ENCODE data around the gene CRYAA.
A peak's percentile ranks its signal among the peaks of the same experiment; 100 is the strongest.

Gene CRYAA

DNA sequence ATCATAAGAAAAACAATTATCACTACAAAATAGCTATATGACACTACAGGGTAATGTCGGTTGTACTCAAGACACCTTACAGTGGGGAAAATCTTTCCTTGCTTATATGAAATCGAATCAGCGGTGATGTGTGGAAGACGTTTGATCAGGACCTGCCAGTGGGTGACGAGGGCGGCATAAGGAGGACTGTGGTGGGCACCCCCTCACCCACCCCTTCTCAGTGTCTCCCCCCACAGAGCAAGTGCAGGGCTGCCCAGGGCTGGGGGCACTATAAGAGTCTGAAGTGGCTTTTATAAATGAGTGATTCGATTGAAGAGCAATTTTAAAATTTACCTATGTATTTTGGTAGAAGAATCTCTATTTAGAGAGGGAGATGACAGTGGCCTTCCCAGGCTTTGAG lies 35.8 kb downstream of the CRYAA start:
- no peak for DNase-seq

DNA sequence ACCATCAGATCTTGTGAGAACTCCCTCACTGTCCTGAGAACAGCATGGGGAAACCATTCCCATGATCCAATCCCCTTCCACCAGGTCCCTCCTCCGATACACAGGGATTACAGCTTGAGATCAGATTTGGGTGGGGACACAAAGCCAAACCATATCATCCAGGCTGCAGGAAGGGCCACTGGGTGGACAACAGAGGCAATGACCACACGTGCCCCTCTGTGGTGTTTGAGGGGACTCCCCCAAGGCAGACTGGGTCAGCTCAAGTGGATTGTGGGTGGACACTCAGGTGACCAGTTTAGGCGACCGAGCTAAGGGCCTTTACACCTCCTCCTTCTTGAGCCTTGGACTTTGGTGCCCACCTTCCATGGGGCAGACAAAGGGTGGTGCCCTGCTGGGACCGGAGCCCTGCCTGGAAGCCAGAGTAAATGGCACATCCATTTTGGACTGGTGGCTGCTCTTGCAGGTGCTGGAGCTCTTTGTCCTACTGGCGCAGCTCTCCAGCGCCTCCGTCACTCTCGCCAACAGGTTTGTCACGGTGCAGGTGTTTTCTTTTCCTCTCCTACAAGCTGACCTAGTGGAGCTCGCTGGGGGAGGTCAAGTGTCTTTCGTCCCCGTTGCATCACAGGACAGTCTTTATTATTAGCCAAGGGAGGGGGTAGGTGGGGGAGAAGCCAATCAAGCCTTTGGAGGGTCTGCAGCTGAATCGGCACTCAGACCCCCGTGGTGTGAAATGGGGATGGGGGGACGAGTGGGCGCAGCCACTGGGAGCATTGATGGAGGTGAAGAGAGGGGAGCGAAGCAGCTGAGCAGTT lies 37.6 kb downstream of the CRYAA start:
- peak; percentile 26 for DNase-seq

DNA sequence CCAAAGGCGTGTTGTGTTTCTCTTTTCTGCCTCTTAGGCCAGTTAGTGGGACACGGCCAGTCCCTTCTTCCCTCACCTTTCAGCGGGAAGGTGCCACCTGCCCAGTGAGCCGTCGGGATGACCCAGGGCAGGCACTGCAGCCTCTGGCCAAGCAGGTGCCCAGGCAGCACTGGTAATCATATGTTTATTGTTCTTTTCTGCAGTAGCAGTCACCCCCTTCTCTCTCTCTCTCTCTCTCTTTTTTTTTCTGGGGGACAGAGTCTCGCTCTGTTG lies 38.2 kb downstream of the CRYAA start:
- no peak for DNase-seq

DNA sequence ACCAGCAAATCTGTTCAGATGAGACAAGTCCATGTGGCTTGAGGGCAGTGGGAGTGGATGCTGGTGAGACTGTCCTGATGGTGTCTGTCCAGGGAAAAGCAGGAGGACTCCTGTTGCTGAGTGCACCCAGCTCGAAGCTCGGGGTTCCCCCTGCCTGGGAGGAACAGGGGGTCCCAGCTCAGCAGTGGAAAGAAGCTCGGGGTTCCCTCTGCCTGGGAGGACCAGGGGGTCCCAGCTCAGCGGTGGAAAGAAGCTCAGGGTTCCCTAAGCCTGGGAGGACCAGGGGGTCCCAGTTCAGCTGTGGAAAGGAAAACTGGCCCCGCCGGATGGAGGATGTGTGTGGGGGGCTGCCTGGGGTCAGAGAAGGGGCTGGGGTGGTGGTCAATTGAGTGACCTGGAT lies 39.1 kb downstream of the CRYAA start:
- DNase-seq, result no peak

DNA sequence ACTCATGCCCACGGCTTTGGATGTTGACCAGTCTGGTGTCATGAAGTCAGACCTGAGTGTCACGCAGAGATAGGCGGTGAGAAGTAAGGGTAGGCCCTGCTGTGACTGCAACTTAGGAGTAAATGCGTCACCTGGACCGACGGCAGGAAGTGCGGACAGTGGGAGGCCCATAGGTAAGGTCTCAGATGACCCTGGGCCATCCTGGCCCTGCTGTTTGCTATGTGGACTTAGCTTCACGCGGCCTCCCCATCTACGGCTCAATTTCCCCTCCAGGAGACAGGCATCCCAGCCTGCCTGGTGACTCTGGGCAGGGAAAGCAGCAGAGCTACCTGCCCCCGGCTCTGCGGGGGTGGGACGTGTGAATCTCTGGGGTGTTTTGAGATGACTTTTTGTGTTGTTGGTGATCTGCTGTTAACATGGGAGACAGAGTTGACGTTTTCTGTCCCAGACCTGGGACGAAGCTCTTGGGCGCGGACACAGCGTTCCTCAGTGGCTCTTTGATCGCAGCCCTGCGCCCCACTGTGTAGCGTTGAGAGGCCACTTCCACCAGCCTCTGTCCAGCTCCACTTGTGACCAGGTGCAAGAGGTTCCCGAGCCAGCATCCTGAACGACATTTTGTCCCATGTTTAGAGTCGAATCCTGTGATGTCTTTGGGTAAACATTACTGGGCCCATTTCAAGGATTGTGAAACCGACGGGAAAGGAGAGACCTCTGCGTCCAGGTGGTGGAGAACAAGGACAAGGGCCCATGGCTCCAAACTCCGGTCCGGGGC lies 39.9 kb downstream of the CRYAA start:
- DNase-seq, result no peak

DNA sequence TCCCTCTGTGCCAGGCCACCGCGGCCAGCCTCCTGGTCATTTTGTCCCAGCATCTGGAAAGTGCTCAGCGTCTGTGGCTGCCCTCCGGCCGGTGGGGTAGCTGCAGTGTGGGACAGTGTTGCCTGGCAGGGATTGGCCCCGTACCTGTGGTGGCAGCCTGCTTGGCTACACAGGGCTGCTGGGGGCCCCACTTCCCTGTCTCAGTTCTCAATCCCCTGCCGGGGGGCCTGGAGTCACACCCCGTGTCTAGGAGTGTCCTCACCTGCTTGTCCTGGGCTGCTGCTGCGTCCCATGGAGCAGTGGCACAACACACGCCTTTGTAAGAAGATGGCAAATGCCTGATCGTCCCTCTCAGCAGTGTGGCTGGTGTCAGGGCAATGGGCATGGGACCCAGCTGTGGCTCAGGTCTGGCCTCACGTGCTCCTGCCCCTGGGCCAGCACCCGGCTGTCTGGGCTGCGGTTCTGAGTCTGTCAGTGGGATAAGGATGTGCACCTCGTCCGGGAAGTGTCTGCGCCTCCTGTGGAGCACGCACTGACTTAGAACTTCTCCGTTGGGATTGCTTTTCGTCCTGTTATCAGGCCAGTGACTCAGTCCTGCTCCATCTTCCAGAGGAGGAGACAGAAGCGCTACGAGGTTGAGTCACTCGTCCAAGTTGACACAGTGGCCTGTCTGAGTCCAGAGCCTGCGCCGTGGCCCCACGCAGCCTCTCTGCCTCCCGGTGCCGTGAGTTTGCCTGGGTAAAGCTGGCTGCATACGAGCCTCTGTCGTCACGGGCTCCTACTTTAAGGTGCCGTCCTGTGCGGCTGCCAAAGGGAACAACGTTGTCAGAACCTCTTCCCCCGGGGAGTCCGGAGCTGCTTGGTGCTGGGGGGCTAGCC lies 41.0 kb downstream of the CRYAA start:
- no peak for DNase-seq

DNA sequence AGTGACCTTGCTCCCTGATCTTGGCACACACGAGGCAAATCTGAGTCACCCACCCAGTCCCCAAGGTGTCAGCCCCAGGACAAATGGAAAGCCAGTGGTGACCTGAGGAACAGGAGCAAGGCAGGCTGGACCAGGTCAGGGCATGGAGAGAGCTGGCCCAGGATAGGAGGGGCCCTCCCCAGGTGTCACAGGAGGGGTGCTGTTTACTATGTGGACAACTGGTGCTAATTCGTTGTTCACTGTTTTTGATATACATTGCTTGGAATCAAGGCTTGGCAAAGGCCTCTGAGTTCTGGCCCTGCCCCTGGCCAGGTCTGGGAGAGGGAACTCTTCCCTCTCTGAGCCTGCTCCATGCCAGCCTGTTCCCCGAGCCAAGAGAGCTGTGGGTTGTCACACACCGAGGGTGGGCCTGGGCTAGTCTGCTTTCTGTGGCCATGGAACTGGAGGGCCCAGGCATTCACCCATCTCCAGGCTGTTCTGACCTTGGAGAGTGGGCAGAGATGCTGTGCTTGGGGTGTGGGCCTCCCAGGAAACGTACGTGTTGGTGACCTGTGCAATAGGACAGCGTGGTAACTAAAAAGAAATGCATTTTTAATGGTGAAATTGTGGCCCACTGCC lies 41.8 kb downstream of the CRYAA start:
- DNase-seq, result no peak

DNA sequence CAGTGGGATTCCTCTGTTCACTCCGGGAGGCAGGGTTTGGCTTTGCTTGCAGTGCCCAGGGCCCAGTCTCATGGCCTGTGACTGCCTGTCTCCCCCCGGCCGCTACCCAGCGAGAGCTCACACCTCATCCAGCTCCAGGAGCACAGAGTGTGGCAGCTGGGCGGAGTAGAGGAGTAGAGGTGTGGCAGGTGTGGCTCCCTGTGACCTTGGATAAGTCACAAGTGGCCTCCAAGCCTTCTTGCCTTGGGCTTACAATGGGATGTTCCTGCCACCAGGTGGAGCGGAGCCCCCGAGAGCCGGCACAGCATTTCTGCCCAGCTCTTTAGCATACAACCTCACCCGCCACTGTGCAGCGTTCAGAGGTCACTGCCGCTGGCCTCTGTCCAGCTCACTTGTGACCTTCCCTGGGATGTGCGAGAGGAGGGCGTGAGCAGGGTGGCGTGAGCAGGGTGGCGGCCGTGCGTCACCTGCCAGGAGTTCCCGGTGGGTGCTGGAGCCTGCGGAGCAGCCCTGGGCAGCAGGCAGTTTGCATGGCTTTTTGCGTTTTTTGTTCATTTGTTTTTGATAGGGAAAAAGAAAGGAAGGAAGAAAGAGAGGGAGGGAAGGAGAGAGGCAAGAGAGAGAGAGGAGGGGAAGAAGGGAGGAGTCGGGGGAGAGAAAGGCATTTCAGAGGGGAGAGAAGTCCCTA lies 42.4 kb downstream of the CRYAA start:
- DNase-seq, result peak; percentile 42

DNA sequence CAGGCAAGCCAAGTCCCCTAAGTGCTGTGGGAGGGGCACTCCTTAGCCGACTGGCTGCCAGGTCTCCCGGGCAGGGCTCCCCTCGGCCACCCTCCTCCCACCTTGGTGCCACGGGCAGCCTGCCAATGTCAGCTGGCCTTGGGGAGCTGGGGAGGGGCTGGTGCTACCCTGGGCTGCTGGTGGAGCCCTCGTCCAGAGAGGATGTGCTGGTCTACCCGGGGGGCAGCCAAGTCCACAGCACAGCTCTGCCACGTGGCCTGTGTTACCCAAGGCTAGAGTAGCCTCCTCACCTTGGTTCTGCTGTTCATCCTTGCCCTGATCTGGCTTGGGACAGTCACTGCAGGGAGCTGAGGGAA lies 42.9 kb downstream of the CRYAA start:
- DNase-seq, result peak; percentile 11
